PC-9 (cell line): ENCODE data around the gene ZDHHC11B. TPM values are rescaled to one million over a fixed set of nuclear protein-coding genes. Genes with fewer than 3 reads are reported as not detected.
"Not testable (repeated sequence)": the region's sequence is repeated elsewhere in the genome, so short reads cannot be mapped to it uniquely, and the experiment has no call there.

ENCODE experiments used
- Bru-seq: library from RNA; stranded (reverse); fragments of 400-500 nt; gene quantifications from one replicate; lab custom pipeline; 2021; lab: Mats Ljungman, UMichigan
- BruChase-seq, 2 experiments: library from RNA; stranded (reverse); fragments of 400-500 nt; gene quantifications; one replicate each; lab custom pipeline; 2021; lab: Mats Ljungman, UMichigan
- BruUV-seq: library from RNA; stranded (reverse); fragments of 400-500 nt; replicated peaks from 2 replicates; lab custom pipeline; 2021; lab: Mats Ljungman, UMichigan
- CTCF ChIA-PET: fragments of 300-600 bp; sonication (Branson Sonifier 250); formaldehyde crosslinking; loops from one replicate; lab custom pipeline; 2022; ENCODE audit warnings: antibody characterized with exemption; lab: Charles Lee
- POLR2A ChIA-PET: fragments of 300-600 bp; sonication (Branson Sonifier 250); formaldehyde crosslinking; loops from one replicate; lab custom pipeline; 2022; ENCODE audit warnings: antibody characterized with exemption; ENCODE audit not compliant: unreplicated experiment; lab: Charles Lee
- DNase-seq, 2 experiments: peaks; one replicate each; pipeline versions ENCODE4 v3.0.0 to v3.0.0-alpha.2; 2015 to 2022; ENCODE audit warnings: mixed read lengths in 1 of 2
- H2AFZ ChIP-seq: fragments of 200-600 bp; sonication (generic); 2 replicates; pipeline ENCODE4 v1.8.1; 2017; ENCODE audit warnings: antibody characterized with exemption
- H3F3A ChIP-seq: fragments of 200-600 bp; sonication (generic); 2 replicates; pipeline ENCODE4 v1.8.1; 2017; ENCODE audit warnings: antibody characterized with exemption, mild to moderate bottlenecking, low read depth; ENCODE audit not compliant: insufficient read depth
- H3K27ac ChIP-seq: fragments of 200-600 bp; sonication (generic); 2 replicates; pipeline ENCODE4 v1.6.1; 2016; ENCODE audit warnings: mixed run types
- H3K27me3 ChIP-seq: fragments of 200-600 bp; sonication (generic); 2 replicates; pipeline ENCODE4 v1.6.1; 2016; ENCODE audit warnings: low read depth, mixed run types; ENCODE audit not compliant: insufficient read depth
- H3K36me3 ChIP-seq: fragments of 200-600 bp; sonication (generic); 2 replicates; pipeline ENCODE4 v1.6.1; 2016; ENCODE audit warnings: low read depth, mixed run types
- H3K4me1 ChIP-seq: fragments of 200-600 bp; sonication (generic); replicated peaks from 2 replicates; pipeline ENCODE4 v1.6.1; 2016; ENCODE audit warnings: mixed run types; ENCODE audit not compliant: insufficient read depth
- H3K4me2 ChIP-seq: fragments of 200-600 bp; sonication (generic); 2 replicates; pipeline ENCODE4 v1.6.1; 2017; ENCODE audit warnings: mixed run types
- H3K4me3 ChIP-seq: fragments of 200-600 bp; sonication (generic); 2 replicates; pipeline ENCODE4 v1.6.1; 2016; ENCODE audit warnings: mixed run types
- H3K79me2 ChIP-seq: fragments of 200-600 bp; sonication (generic); 2 replicates; pipeline ENCODE4 v1.6.1; 2017; ENCODE audit warnings: low read depth, mixed run types
- H3K9me2 ChIP-seq: fragments of 200-600 bp; sonication (generic); 2 replicates; pipeline ENCODE4 v1.8.1; 2017; ENCODE audit warnings: mild to moderate bottlenecking; ENCODE audit not compliant: insufficient read depth
- H3K9me3 ChIP-seq: fragments of 200-600 bp; sonication (generic); 2 replicates; pipeline ENCODE4 v1.8.1; 2016; ENCODE audit warnings: low read depth; ENCODE audit not compliant: insufficient read depth
- H4K20me1 ChIP-seq: fragments of 200-600 bp; sonication (generic); 2 replicates; pipeline ENCODE4 v1.8.1; 2017; ENCODE audit not compliant: insufficient read depth
- CTCF ChIP-seq: fragments of 200-600 bp; sonication (generic); conservative IDR thresholded peaks from 2 replicates; pipeline ENCODE4 v1.6.1; 2017; ENCODE audit warnings: mixed run types, antibody characterized with exemption, mild to moderate bottlenecking, moderate library complexity
- intact Hi-C: fragments of 100-400 bp; cut with micrococcal nuclease; formaldehyde crosslinking; loops from one replicate; pipeline ENCODE4 v1.10.0; 2022; ENCODE audit not compliant: unreplicated experiment
- long read RNA-seq: library from polyadenylated mRNA; stranded (forward); transcript quantifications from one replicate; pipeline ENCODE4 v2.0.0, GENCODE V29; 2022
- total RNA-seq: library from RNA; stranded (reverse); gene quantifications from 2 replicates; pipeline ENCODE4 v1.2.3, GENCODE V29; 2021

The ZDHHC11B gene
- total RNA-seq, result 0.41 TPM in 1 of 2 replicates, not detected in the other
- Bru-seq, nascent RNA, result percentile 10 among the genes with signal in this experiment
- BruChase-seq, experiment 1, labeled RNA remaining after a 2-hour chase, result percentile 22 among the genes with signal in this experiment
- percentile 10 among the genes with signal in this experiment for BruChase-seq, experiment 2, labeled RNA remaining after a 6-hour chase
- long read RNA-seq, result 0 reads

GRCh38 chr5:784428-785177 is at the start of gene ZDHHC11B:
Gene ZDHHC11B, minus strand, starts transcription at chr5:784729. Its CDS starts 17,810 bp downstream, at chr5:766919.
- intact Hi-C loops, result loop anchor here (2.0 kb wide), 1 partner anchor 26 kb away; no protein-coding TSS in a partner anchor
- H3F3A ChIP-seq, H3K36me3 ChIP-seq, POLR2A ChIA-PET, CTCF ChIA-PET, BruUV-seq, H3K27ac ChIP-seq, H4K20me1 ChIP-seq, H3K79me2 ChIP-seq, H3K9me2 ChIP-seq, H3K9me3 ChIP-seq, H3K4me1 ChIP-seq: not testable (repeated sequence)
- DNase-seq, result peak; percentile 65 to 97
- Histone ChIP-seq H3K4me2 (peak within 1 kb of the TSS; percentile 71), H3K27me3 (peaks cover 40% of the 10 kb centered on the region), H2AFZ (peak within 1 kb of the TSS; percentile 89), H3K4me3 (peak within 1 kb of the TSS; percentile 68)

GRCh38 chr5:834013-834412 is 49.5 kb upstream of the ZDHHC11B start:
- H3K27ac ChIP-seq, CTCF ChIA-PET, intact Hi-C loops, H3K4me2 ChIP-seq, H3K4me3 ChIP-seq, BruUV-seq, H3K36me3 ChIP-seq, H3K4me1 ChIP-seq, H4K20me1 ChIP-seq, POLR2A ChIA-PET, H3K79me2 ChIP-seq, DNase-seq, H3F3A ChIP-seq, H3K9me3 ChIP-seq, H2AFZ ChIP-seq, H3K9me2 ChIP-seq: not testable (repeated sequence)
- H3K27me3 ChIP-seq, result peaks cover 35% of the 10 kb centered on the region

DNA sequence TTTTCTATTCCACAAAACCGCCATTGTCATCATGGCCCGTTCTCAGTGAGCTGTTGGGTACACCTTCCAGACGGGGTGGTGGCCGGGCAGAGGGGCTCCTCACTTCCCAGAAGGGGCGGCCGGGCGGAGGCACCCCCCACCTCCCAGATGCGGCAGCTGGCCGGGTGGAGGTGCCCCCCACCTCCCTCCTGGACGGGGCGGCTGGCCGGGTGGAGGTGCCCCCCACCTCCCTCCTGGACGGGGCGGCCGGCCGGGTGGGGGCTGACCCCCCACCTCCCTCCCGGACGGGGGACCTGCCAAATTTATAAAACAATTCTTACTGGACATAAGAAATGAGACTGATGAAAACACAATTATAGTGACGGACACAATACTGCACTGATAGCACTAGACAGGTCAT is 43.7 kb upstream of the ZDHHC11B start:
- H3K27me3 ChIP-seq, result peaks cover 45% of the 10 kb centered on the region
- intact Hi-C loops, result loop anchor here (10.0 kb wide), 1 partner anchor 153 kb away; no protein-coding TSS in a partner anchor
- H3F3A ChIP-seq, H3K9me3 ChIP-seq, H3K4me2 ChIP-seq, CTCF ChIA-PET, POLR2A ChIA-PET, BruUV-seq, H3K36me3 ChIP-seq, DNase-seq, H4K20me1 ChIP-seq, H3K27ac ChIP-seq, H3K4me1 ChIP-seq, H3K9me2 ChIP-seq, H3K79me2 ChIP-seq, H3K4me3 ChIP-seq, H2AFZ ChIP-seq: not testable (repeated sequence)

- H3K4me3 ChIP-seq, H3K36me3 ChIP-seq, BruUV-seq, H3F3A ChIP-seq, H3K27ac ChIP-seq, DNase-seq, H3K79me2 ChIP-seq, H3K4me2 ChIP-seq, H3K4me1 ChIP-seq, CTCF ChIA-PET, H2AFZ ChIP-seq, H3K9me2 ChIP-seq, H3K9me3 ChIP-seq, H4K20me1 ChIP-seq, POLR2A ChIA-PET: not testable (repeated sequence)
- peaks cover 53% of the 10 kb centered on the region for H3K27me3 ChIP-seq
- intact Hi-C loops, result loop anchor here (10.0 kb wide), 1 partner anchor 151 kb away; no protein-coding TSS in a partner anchor
These were observed 41.0 kb upstream of the ZDHHC11B start for GRCh38 chr5:825544-825943.

DNA sequence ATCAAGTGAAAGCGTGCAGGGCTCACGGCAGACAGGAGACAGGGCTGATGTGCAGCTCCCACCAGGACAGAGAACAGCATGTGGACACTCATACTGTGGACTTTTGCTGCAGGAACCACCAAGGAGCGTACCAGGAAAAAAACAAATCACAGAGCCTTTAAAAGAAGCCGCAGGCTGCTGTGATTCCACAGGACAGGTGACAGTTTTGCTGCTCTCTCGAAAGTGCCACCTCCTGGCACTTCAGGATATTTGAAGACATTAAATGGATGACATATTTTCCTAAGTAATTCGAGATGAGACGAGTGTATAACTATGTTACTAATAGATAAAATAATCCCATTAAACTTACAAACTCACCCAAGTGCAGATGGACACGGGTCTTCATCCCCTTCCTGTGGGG is 37.0 kb upstream of the ZDHHC11B start:
- H3K4me1 ChIP-seq, result no peaks in the 10 kb centered on the region
- no peak; the same call in 1 of the 2 replicates for TF ChIP-seq CTCF
- peaks cover 81% of the 10 kb centered on the region for H3K27me3 ChIP-seq
- no peaks in the 10 kb centered on the region for H3K9me2 ChIP-seq
- 0 out of 2 replicates have a peak, but pooled peaks cover 5% of the 10 kb centered on the region for H4K20me1 ChIP-seq
- DNase-seq, result peak in 1 of 2 experiments; percentile 34
- no TSS peak for BruUV-seq
- H3F3A ChIP-seq, result no peaks in the 10 kb centered on the region
- H3K9me3 ChIP-seq, result no peaks in the 10 kb centered on the region
- ChIA-PET CTCF (no interaction called here), POLR2A (no interaction called here)
- H2AFZ ChIP-seq, result no peak overlapping the region
- no peaks in the 10 kb centered on the region for H3K79me2 ChIP-seq
- H3K27ac ChIP-seq, result no peak overlapping the region
- H3K4me2 ChIP-seq, result no peak overlapping the region
- no peak overlapping the region for H3K4me3 ChIP-seq
- no peaks in the 10 kb centered on the region for H3K36me3 ChIP-seq
- intact Hi-C loops, result loop anchor here (10.0 kb wide), 1 partner anchor 147 kb away; no protein-coding TSS in a partner anchor
